Stimulated activated memory B cell treated with anti-CD40 and anti-IgM and Interleukin-4, amounts not matched to agents 10 μg/mL and 1 μg/mL and 100 μg/mL, for 72 hours (primary cell): ENCODE data around the gene UQCC2.

Experiments
- ATAC-seq: fragments of 150-1000 bp; cut with Tn5 transposase; 2 replicates; pipeline ENCODE4 v1.10.0; 2021
- H3K27ac Mint-ChIP-seq: one replicate; pipeline ENCODE4 v1.8.0; 2022; ENCODE audit warnings: mild to moderate bottlenecking, mixed read lengths
- H3K27me3 Mint-ChIP-seq: one replicate; pipeline ENCODE4 v1.8.0; 2022; ENCODE audit warnings: mixed read lengths
- H3K36me3 Mint-ChIP-seq: one replicate; pipeline ENCODE4 v1.8.0; 2022; ENCODE audit warnings: mixed read lengths
- H3K4me1 Mint-ChIP-seq: one replicate; pipeline ENCODE4 v1.8.0; 2022; ENCODE audit warnings: mixed read lengths
- H3K4me3 Mint-ChIP-seq: one replicate; pipeline ENCODE4 v1.8.0; 2022; ENCODE audit warnings: mild to moderate bottlenecking, moderate library complexity, mixed read lengths
- H3K9me3 Mint-ChIP-seq: one replicate; pipeline ENCODE4 v1.8.0; 2022; ENCODE audit warnings: mixed read lengths

The UQCC2 gene

DNA sequence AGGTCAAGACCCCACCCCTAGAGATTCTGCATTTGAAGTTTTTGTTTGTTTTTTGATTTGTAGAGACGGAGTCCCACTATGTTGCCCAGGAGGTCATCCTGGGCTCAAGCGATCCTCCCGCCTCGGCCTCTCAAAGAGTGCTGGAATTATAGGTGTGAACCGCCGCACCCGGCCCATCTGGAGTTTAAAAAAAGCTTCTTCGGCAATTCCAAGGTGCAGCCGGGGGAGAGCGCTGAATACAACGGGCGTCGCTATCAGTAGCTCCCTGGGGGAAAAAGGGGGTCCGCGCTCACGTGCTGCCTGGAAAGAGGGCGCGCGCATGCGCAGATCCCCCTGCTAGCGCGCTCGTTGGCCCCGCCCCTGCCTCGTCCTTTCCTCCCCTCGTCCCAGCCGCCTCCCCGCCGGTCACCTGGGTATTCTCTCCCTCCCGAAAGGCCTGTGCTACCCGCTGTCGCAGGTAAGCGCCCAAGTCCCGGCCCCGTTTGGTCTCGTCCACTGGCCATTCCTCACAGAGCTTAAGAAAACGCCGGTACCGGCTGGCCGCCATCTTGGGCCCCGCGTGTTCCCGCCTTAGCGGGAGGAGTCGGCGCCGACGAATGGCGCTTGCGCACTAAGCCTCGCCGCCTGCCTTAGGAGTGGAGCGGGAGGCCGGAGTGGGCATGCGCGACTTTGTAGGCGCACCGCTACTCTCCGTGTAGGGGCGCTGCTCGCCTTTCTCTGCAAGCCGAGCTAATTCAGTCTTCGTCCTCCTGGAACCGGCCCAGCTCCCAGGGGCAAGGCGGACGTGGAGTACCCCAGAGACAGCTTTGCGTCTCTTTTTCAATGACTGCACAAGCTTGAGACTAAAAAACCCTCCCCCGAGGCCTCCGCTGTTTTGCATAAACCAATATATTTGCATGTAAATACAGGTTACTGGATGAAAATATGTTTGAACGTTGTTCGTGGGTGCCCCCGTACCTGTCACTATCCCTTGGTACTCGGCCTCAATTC lies at the start of gene UQCC2:
TSS of gene UQCC2 (minus strand) at position 561 of the 990 bp plus-strand sequence. CDS start at position 547, 14 bp downstream.
- H3K4me3 Mint-ChIP-seq: peak within 1 kb of the TSS; percentile 100
- peaks cover 26% of the 10 kb centered on the region for H3K36me3 Mint-ChIP-seq
- H3K9me3 Mint-ChIP-seq: no peaks in the 10 kb centered on the region
- H3K27me3 Mint-ChIP-seq: no peaks in the 10 kb centered on the region
- peaks cover 33% of the 10 kb centered on the region for H3K4me1 Mint-ChIP-seq
- ATAC-seq: peak; percentile 96
- H3K27ac Mint-ChIP-seq: peak within 1 kb of the TSS; percentile 100

GRCh38 chr6:33759887-33760629 lies 48.6 kb upstream of the UQCC2 start:
- H3K27me3 Mint-ChIP-seq: peaks cover 68% of the 10 kb centered on the region
- peaks cover 7% of the 10 kb centered on the region for H3K4me1 Mint-ChIP-seq
- ATAC-seq: no peak
- H3K36me3 Mint-ChIP-seq: no peaks in the 10 kb centered on the region
- H3K4me3 Mint-ChIP-seq: no peak overlapping the region
- no peaks in the 10 kb centered on the region for H3K9me3 Mint-ChIP-seq
- no peak overlapping the region for H3K27ac Mint-ChIP-seq

GRCh38 chr6:33758815-33759216 lies 47.3 kb upstream of the UQCC2 start:
- H3K4me1 Mint-ChIP-seq: peaks cover 11% of the 10 kb centered on the region
- no peak overlapping the region for H3K4me3 Mint-ChIP-seq
- no peaks in the 10 kb centered on the region for H3K36me3 Mint-ChIP-seq
- no peak for ATAC-seq
- H3K27ac Mint-ChIP-seq: no peak overlapping the region
- peaks cover 66% of the 10 kb centered on the region for H3K27me3 Mint-ChIP-seq
- H3K9me3 Mint-ChIP-seq: no peaks in the 10 kb centered on the region

GRCh38 chr6:33757906-33758305 lies 46.4 kb upstream of the UQCC2 start:
- H3K27me3 Mint-ChIP-seq: peaks cover 60% of the 10 kb centered on the region
- no peak overlapping the region for H3K4me3 Mint-ChIP-seq
- ATAC-seq: no peak
- no peaks in the 10 kb centered on the region for H3K9me3 Mint-ChIP-seq
- peaks cover 11% of the 10 kb centered on the region for H3K4me1 Mint-ChIP-seq
- no peak overlapping the region for H3K27ac Mint-ChIP-seq
- H3K36me3 Mint-ChIP-seq: no peaks in the 10 kb centered on the region

DNA sequence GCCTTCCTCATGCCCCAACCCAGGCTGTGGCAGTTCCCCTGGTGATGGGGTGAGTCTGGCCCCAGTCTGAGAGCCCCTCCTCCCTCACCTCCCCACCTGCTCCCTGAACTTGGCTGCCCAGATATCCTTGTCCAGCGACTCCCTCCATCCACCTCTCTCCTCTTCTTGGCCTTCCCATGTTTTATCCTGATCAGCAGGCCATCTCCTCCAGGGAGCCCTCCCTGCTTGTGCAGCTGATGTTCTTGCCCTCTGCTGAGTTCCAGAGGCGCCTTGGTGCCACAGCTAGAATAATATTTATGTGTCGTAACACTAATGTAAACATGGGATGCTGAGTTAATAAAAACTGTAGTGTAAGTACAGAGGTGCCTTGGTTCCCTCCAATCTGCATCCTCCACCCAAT lies 45.6 kb upstream of the UQCC2 start:
- Mint-ChIP-seq H3K36me3 (no peaks in the 10 kb centered on the region), H3K4me3 (no peak overlapping the region), H3K27me3 (peaks cover 56% of the 10 kb centered on the region), H3K27ac (no peak overlapping the region), H3K9me3 (no peaks in the 10 kb centered on the region), H3K4me1 (peaks cover 8% of the 10 kb centered on the region)
- ATAC-seq: no peak

DNA sequence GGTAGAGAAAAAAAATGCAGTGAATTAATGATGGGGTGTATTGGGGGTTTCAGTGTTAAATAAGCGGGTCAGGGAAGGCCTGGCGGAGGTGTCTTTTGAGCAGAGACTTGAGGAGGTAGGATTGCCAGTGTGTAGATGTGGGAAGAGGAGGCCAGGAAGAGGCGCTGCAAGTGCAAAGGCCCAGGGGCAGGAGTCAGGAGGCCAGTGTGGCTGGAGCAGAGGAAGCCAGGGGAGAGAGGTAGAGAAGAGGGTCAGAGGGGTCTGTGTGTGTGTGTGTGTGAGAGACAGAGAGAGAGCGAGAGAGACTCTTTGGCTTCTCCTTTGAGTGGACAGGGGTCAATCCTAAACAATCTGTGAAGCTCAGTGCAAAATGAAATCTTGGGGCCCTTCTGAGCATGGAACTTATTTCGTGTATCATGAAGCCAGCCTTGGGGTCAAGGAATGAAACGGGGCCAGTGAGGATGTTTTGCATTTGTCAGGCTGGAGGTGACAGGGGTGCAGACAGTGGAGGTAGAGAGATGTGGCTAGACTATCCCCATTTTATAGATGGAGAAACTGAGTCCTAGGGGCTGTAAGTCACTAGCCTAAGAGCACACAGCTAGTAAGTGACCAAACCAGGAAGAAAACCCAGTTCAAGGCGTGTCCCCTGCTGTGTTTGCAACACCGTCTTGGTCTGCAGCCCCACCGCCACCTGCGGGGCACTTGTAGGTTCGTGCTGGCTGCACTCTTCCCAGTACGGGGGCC lies 44.9 kb upstream of the UQCC2 start:
- ATAC-seq: no peak
- H3K27ac Mint-ChIP-seq: no peak overlapping the region
- H3K36me3 Mint-ChIP-seq: no peaks in the 10 kb centered on the region
- H3K4me1 Mint-ChIP-seq: peaks cover 6% of the 10 kb centered on the region
- H3K9me3 Mint-ChIP-seq: no peaks in the 10 kb centered on the region
- H3K27me3 Mint-ChIP-seq: peaks cover 53% of the 10 kb centered on the region
- no peak overlapping the region for H3K4me3 Mint-ChIP-seq

DNA sequence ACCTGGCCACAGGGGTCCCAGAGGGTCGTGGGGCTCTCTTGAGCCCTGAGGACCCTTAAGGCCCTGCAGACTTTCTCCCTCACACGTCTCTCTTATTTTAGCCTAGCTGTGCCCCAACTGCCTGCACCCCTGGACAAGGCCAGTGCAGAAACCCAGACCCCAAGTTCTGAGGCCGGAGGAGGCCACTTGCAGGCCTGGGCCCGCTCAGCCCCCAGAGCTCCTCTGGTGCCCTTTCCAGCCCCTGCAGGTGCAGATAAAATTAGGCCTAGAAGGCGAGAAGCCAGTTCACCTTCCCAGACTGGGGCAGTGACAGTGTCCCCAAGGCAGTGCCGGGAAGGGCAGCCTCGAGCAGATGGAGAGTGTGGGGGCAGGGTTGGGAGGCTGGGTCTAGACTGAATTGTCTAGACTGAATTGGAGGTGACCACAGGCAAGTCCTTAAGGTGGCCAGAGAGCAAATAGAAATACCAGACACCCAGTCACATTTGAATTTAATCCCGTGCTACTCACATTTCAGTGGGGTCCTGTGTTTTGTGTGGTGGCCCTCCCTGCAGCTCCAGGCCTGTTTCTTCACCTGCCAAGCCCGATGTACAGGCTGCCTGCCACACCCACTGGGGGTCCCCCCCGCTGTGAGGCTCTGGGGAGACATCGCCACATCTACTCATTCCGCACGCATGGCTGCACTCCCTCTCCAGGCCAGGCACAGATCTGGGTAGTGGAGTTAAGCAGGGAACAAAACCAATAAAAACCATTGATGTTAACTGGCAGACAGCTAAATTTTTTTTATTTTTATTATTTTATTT lies 43.8 kb upstream of the UQCC2 start:
- Mint-ChIP-seq H3K27ac (no peak overlapping the region), H3K9me3 (no peaks in the 10 kb centered on the region), H3K27me3 (peaks cover 56% of the 10 kb centered on the region), H3K4me1 (peaks cover 6% of the 10 kb centered on the region), H3K4me3 (no peak overlapping the region), H3K36me3 (no peaks in the 10 kb centered on the region)
- no peak for ATAC-seq

- H3K4me3 Mint-ChIP-seq: no peak overlapping the region
- H3K27ac Mint-ChIP-seq: no peak overlapping the region
- no peak for ATAC-seq
- H3K27me3 Mint-ChIP-seq: peaks cover 64% of the 10 kb centered on the region
- peaks cover 6% of the 10 kb centered on the region for H3K4me1 Mint-ChIP-seq
- H3K9me3 Mint-ChIP-seq: no peaks in the 10 kb centered on the region
- no peaks in the 10 kb centered on the region for H3K36me3 Mint-ChIP-seq
Measured at GRCh38 chr6:33754222-33754621, 42.7 kb upstream of the UQCC2 start.

GRCh38 chr6:33752646-33753015 lies 41.1 kb upstream of the UQCC2 start:
- peaks cover 64% of the 10 kb centered on the region for H3K27me3 Mint-ChIP-seq
- no peaks in the 10 kb centered on the region for H3K36me3 Mint-ChIP-seq
- no peak overlapping the region for H3K4me3 Mint-ChIP-seq

GRCh38 chr6:33751771-33752645 lies 40.5 kb upstream of the UQCC2 start:
- Mint-ChIP-seq H3K27ac (no peak overlapping the region), H3K4me1 (peaks cover 6% of the 10 kb centered on the region), H3K27me3 (peaks cover 64% of the 10 kb centered on the region), H3K9me3 (no peaks in the 10 kb centered on the region), H3K36me3 (no peaks in the 10 kb centered on the region), H3K4me3 (no peak overlapping the region)
- ATAC-seq: no peak

More at GRCh38 chr6:33752646-33753015, 41.1 kb upstream of the UQCC2 start:
- Mint-ChIP-seq H3K4me1 (peaks cover 6% of the 10 kb centered on the region), H3K9me3 (no peaks in the 10 kb centered on the region), H3K27ac (no peak overlapping the region)
- ATAC-seq: no peak

DNA sequence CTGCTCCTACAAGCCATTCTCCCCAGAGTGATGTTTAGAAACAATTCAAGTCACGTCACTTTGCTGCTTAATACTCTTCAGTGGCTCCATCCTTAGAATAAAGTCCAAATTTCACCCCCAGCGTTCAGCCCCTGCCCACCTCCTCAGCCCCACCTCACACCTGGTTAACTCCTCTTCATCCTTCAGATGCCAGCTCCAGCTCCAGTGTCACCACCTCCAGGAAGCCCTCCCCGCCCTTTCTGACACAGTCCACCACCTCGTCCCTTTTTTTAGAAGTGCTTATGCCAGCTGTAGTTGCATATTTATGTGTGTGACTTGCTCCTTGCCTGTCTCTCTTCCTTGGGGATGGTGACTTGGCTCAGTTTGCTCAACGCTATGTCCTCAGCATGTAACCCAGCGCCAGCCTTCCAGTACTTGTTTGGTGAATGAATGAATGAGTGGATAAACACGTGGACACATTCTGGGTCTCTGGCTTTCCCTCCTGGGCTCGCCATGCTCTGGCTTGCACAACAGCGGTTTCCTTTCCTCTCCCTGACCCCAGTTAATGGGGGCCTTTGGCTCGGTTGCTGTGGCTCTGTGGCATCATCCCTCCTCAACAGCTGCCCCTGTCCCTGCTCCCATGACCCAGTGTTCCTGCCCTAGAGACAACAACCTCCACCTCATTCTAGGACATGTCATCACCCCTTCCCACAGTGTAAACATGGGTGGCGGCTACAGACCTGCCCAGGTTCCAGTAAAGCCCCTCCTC lies 38.9 kb upstream of the UQCC2 start:
- Mint-ChIP-seq H3K36me3 (no peaks in the 10 kb centered on the region), H3K4me3 (no peak overlapping the region), H3K9me3 (no peaks in the 10 kb centered on the region), H3K27me3 (peaks cover 53% of the 10 kb centered on the region), H3K27ac (no peak overlapping the region), H3K4me1 (peaks cover 6% of the 10 kb centered on the region)
- no peak for ATAC-seq

GRCh38 chr6:33749401-33749800 lies 37.9 kb upstream of the UQCC2 start:
- H3K36me3 Mint-ChIP-seq: no peaks in the 10 kb centered on the region
- ATAC-seq: no peak
- no peak overlapping the region for H3K27ac Mint-ChIP-seq
- peaks cover 44% of the 10 kb centered on the region for H3K27me3 Mint-ChIP-seq
- no peak overlapping the region for H3K4me3 Mint-ChIP-seq
- peaks cover 1% of the 10 kb centered on the region for H3K4me1 Mint-ChIP-seq
- H3K9me3 Mint-ChIP-seq: no peaks in the 10 kb centered on the region

DNA sequence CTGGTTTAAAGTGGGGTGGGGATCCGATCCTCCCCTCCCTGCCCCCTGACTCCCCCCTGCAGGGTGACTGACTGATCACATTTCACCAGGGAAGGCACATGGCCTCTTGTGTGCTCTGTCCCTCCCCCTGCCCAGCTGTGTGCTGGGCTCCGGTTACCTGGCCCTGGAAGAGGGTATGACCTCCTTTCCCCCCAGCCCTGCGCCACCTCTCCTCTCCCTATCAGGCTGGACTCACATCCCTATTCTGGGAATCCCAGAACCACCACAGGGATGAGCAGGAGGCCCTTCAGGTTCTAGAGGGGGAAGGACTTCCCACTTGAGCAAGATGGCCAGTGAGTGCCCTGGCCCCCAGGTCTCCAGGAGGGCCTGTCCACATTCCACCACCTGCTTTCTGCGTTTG lies 37.3 kb upstream of the UQCC2 start:
- peaks cover 39% of the 10 kb centered on the region for H3K27me3 Mint-ChIP-seq
- ATAC-seq: no peak
- H3K9me3 Mint-ChIP-seq: no peaks in the 10 kb centered on the region
- H3K4me3 Mint-ChIP-seq: no peak overlapping the region
- H3K36me3 Mint-ChIP-seq: no peaks in the 10 kb centered on the region
- H3K27ac Mint-ChIP-seq: no peak overlapping the region
- H3K4me1 Mint-ChIP-seq: peaks cover 6% of the 10 kb centered on the region
